Activated naive CD4-positive, alpha-beta T cell treated with anti-CD3 and anti-CD28 coated beads for 36 hours (primary cell): Measurements from ENCODE around the gene IL21R. TPM values are rescaled to one million over a fixed set of nuclear protein-coding genes. Genes with fewer than 3 reads are reported as not detected.
"Not testable (repeated sequence)": the region's sequence is repeated elsewhere in the genome, so short reads cannot be mapped to it uniquely, and the experiment has no call there.

Experiments
- CTCF ChIA-PET: fragments of 350-600 bp; sonication (Branson Sonifier 250); formaldehyde crosslinking; loops from one replicate; lab custom pipeline; 2021; ENCODE audit warnings: antibody characterized with exemption; lab: Charles Lee
- DNase-seq: peaks from one replicate; pipeline ENCODE4 v3.0.0-alpha.2; 2020
- H3K27ac Mint-ChIP-seq: one replicate; pipeline ENCODE4 v1.8.0; 2021; ENCODE audit warnings: mild to moderate bottlenecking, mixed read lengths
- H3K27me3 Mint-ChIP-seq: one replicate; pipeline ENCODE4 v1.8.0; 2021; ENCODE audit warnings: low read depth, mixed read lengths
- H3K36me3 Mint-ChIP-seq: one replicate; pipeline ENCODE4 v1.8.0; 2021; ENCODE audit warnings: low read depth, mixed read lengths
- H3K4me1 Mint-ChIP-seq: one replicate; pipeline ENCODE4 v1.8.0; 2021; ENCODE audit warnings: low read depth, mixed read lengths
- H3K4me3 Mint-ChIP-seq: one replicate; pipeline ENCODE4 v1.8.0; 2021; ENCODE audit warnings: mild to moderate bottlenecking, moderate library complexity, mixed read lengths
- H3K9me3 Mint-ChIP-seq: one replicate; pipeline ENCODE4 v1.8.0; 2021; ENCODE audit warnings: mixed read lengths
- intact Hi-C: fragments of 100-400 bp; cut with micrococcal nuclease; formaldehyde crosslinking; loops from one replicate; pipeline ENCODE4 v1.15.1; 2023
- total RNA-seq, 2 experiments: library from RNA; stranded (reverse); gene quantifications; one replicate each; pipeline ENCODE4 v1.2.3, GENCODE V29; 2021

IL21R gene
- total RNA-seq, 2 experiments from 2014 or later, result 93.8 to 99.2 TPM

- CTCF ChIA-PET, result interaction anchor here (0.6 to 1.8 kb wide), 5 partner anchors 25 to 298 kb away, joined by 3 to 5 read pairs (median 3); no protein-coding TSS in a partner anchor
- no peak overlapping the region for H3K4me3 Mint-ChIP-seq
- peaks cover 36% of the 10 kb centered on the region for H3K36me3 Mint-ChIP-seq
- H3K9me3 Mint-ChIP-seq, result peaks cover 7% of the 10 kb centered on the region
- H3K4me1 Mint-ChIP-seq, result peaks cover 86% of the 10 kb centered on the region
- intact Hi-C loops, result no loop called here
- H3K27me3 Mint-ChIP-seq, result no peaks in the 10 kb centered on the region
- no peak for DNase-seq
- H3K27ac Mint-ChIP-seq, result peak overlapping the region; percentile 66
These were observed 50.9 kb downstream of the IL21R start for GRCh38 chr16:27452569-27453493.

- Mint-ChIP-seq H3K9me3 (peaks cover 7% of the 10 kb centered on the region), H3K36me3 (peaks cover 31% of the 10 kb centered on the region), H3K27ac (peak overlapping the region; percentile 25), H3K4me1 (peaks cover 80% of the 10 kb centered on the region), H3K4me3 (no peak overlapping the region), H3K27me3 (no peaks in the 10 kb centered on the region)
- intact Hi-C loops, result no loop called here
- no peak for DNase-seq
- CTCF ChIA-PET, result interaction anchor here (0.9 kb wide), 1 partner anchor 299 kb away, joined by 3 read pairs; no protein-coding TSS in a partner anchor
These were observed 51.5 kb downstream of the IL21R start for GRCh38 chr16:27453494-27453825.

GRCh38 chr16:27455700-27456099 is 53.7 kb downstream of the IL21R start:
- Mint-ChIP-seq H3K4me3 (no peak overlapping the region), H3K4me1 (peaks cover 64% of the 10 kb centered on the region), H3K36me3 (peaks cover 12% of the 10 kb centered on the region), H3K27me3 (no peaks in the 10 kb centered on the region), H3K9me3 (peaks cover 6% of the 10 kb centered on the region), H3K27ac (peak overlapping the region; percentile 83)
- peak; percentile 80 for DNase-seq
- CTCF ChIA-PET, result interaction anchor here (0.6 to 1.3 kb wide), 4 partner anchors 88 to 303 kb away, joined by 3 to 5 read pairs (median 3); no protein-coding TSS in a partner anchor
- intact Hi-C loops, result loop anchor here (2.0 to 5.0 kb wide), 2 partner anchors 47 to 1618 kb away; no protein-coding TSS in a partner anchor

- H3K36me3 Mint-ChIP-seq, H3K4me3 Mint-ChIP-seq, H3K27me3 Mint-ChIP-seq, DNase-seq, H3K9me3 Mint-ChIP-seq: not testable (repeated sequence)
- intact Hi-C loops, result loop anchor here (1.0 to 5.0 kb wide), 9 partner anchors 49 to 1620 kb away; no protein-coding TSS in a partner anchor
- H3K4me1 Mint-ChIP-seq, result peaks cover 49% of the 10 kb centered on the region
- H3K27ac Mint-ChIP-seq, result peak overlapping the region; percentile 83
- CTCF ChIA-PET, result interaction anchor here (1.1 kb wide), 1 partner anchor 137 kb away, joined by 3 read pairs; no protein-coding TSS in a partner anchor
These were observed 55.6 kb downstream of the IL21R start for GRCh38 chr16:27457605-27457900.

GRCh38 chr16:27458258-27458657 is 56.3 kb downstream of the IL21R start:
- intact Hi-C loops, result loop anchor here (5.0 kb wide), 1 partner anchor 1621 kb away; no protein-coding TSS in a partner anchor
- peaks cover 3% of the 10 kb centered on the region for H3K9me3 Mint-ChIP-seq
- no peak for DNase-seq
- H3K36me3 Mint-ChIP-seq, result peaks cover 3% of the 10 kb centered on the region
- CTCF ChIA-PET, result interaction anchor here (1.1 kb wide), 1 partner anchor 137 kb away, joined by 3 read pairs; no protein-coding TSS in a partner anchor
- H3K27me3 Mint-ChIP-seq, result no peaks in the 10 kb centered on the region
- peaks cover 47% of the 10 kb centered on the region for H3K4me1 Mint-ChIP-seq
- no peak overlapping the region for H3K27ac Mint-ChIP-seq
- no peak overlapping the region for H3K4me3 Mint-ChIP-seq

GRCh38 chr16:27458987-27459688 is 57.2 kb downstream of the IL21R start:
- no peak for DNase-seq
- H3K4me3 Mint-ChIP-seq, result no peak overlapping the region
- no peaks in the 10 kb centered on the region for H3K27me3 Mint-ChIP-seq
- CTCF ChIA-PET, result interaction anchor here (0.6 to 1.2 kb wide), 4 partner anchors 56 to 349 kb away, joined by 3 to 4 read pairs (median 3); no protein-coding TSS in a partner anchor
- intact Hi-C loops, result loop anchor here (5.0 kb wide), 1 partner anchor 1622 kb away; no protein-coding TSS in a partner anchor
- H3K4me1 Mint-ChIP-seq, result peaks cover 49% of the 10 kb centered on the region
- H3K36me3 Mint-ChIP-seq, result peaks cover 7% of the 10 kb centered on the region
- no peak overlapping the region for H3K27ac Mint-ChIP-seq
- H3K9me3 Mint-ChIP-seq, result no peaks in the 10 kb centered on the region

GRCh38 chr16:27460213-27460612 is 58.2 kb downstream of the IL21R start:
- Mint-ChIP-seq H3K9me3 (no peaks in the 10 kb centered on the region), H3K4me3 (no peak overlapping the region), H3K27ac (no peak overlapping the region), H3K27me3 (no peaks in the 10 kb centered on the region), H3K4me1 (peaks cover 42% of the 10 kb centered on the region), H3K36me3 (peaks cover 11% of the 10 kb centered on the region)
- intact Hi-C loops, result no loop called here
- CTCF ChIA-PET, result interaction anchor here (0.8 to 1.0 kb wide), 2 partner anchors 92 to 350 kb away, joined by 3 to 4 read pairs; no protein-coding TSS in a partner anchor
- no peak for DNase-seq

- Mint-ChIP-seq H3K9me3 (no peaks in the 10 kb centered on the region), H3K27ac (no peak overlapping the region), H3K27me3 (no peaks in the 10 kb centered on the region), H3K36me3 (peaks cover 12% of the 10 kb centered on the region), H3K4me1 (peaks cover 37% of the 10 kb centered on the region), H3K4me3 (no peak overlapping the region)
- CTCF ChIA-PET, result interaction anchor here (1.0 kb wide), 1 partner anchor 92 kb away, joined by 3 read pairs; no protein-coding TSS in a partner anchor
- no peak for DNase-seq
- intact Hi-C loops, result no loop called here
These were observed 58.9 kb downstream of the IL21R start for GRCh38 chr16:27460663-27461482.

- CTCF ChIA-PET, result interaction anchor here (1.0 to 1.6 kb wide), 3 partner anchors 94 to 352 kb away, joined by 4 to 8 read pairs (median 4); no protein-coding TSS in a partner anchor
- Mint-ChIP-seq H3K27me3 (no peaks in the 10 kb centered on the region), H3K4me1 (peaks cover 30% of the 10 kb centered on the region), H3K4me3 (no peak overlapping the region), H3K9me3 (no peaks in the 10 kb centered on the region), H3K36me3 (peaks cover 16% of the 10 kb centered on the region), H3K27ac (no peak overlapping the region)
- no peak for DNase-seq
- intact Hi-C loops, result no loop called here
These were observed 59.7 kb downstream of the IL21R start for GRCh38 chr16:27461483-27462171.

GRCh38 chr16:27462200-27462845 is 60.3 kb downstream of the IL21R start:
- peaks cover 19% of the 10 kb centered on the region for H3K36me3 Mint-ChIP-seq
- H3K4me3 Mint-ChIP-seq, result no peak overlapping the region
- intact Hi-C loops, result no loop called here
- CTCF ChIA-PET, result interaction anchor here (1.0 to 1.6 kb wide), 4 partner anchors 94 to 352 kb away, joined by 3 to 8 read pairs (median 4); no protein-coding TSS in a partner anchor
- H3K27ac Mint-ChIP-seq, result no peak overlapping the region
- DNase-seq, result no peak
- H3K9me3 Mint-ChIP-seq, result no peaks in the 10 kb centered on the region
- H3K27me3 Mint-ChIP-seq, result no peaks in the 10 kb centered on the region
- peaks cover 23% of the 10 kb centered on the region for H3K4me1 Mint-ChIP-seq
